ENCODE results near the gene ULBP3.

GRCh38 chr6:150032598-150032997 lies 36.3 kb downstream of the ULBP3 start:
- TF ChIP-seq, protein P1, sequence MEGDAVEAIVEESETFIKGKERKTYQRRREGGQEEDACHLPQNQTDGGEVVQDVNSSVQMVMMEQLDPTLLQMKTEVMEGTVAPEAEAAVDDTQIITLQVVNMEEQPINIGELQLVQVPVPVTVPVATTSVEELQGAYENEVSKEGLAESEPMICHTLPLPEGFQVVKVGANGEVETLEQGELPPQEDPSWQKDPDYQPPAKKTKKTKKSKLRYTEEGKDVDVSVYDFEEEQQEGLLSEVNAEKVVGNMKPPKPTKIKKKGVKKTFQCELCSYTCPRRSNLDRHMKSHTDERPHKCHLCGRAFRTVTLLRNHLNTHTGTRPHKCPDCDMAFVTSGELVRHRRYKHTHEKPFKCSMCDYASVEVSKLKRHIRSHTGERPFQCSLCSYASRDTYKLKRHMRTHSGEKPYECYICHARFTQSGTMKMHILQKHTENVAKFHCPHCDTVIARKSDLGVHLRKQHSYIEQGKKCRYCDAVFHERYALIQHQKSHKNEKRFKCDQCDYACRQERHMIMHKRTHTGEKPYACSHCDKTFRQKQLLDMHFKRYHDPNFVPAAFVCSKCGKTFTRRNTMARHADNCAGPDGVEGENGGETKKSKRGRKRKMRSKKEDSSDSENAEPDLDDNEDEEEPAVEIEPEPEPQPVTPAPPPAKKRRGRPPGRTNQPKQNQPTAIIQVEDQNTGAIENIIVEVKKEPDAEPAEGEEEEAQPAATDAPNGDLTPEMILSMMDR (conservative IDR thresholded peaks at IDR 0.05; ENCODE audit: low read depth, low read length) = no peak
- no peak for TF ChIP-seq USF2 (IDR thresholded peaks at IDR 0.05; ENCODE audit: low read depth, low read length)
- TF ChIP-seq POLR2A (IDR thresholded peaks at IDR 0.05; ENCODE audit: low read depth, low read length) = no peak
- no peak for TF ChIP-seq RAD21 (IDR thresholded peaks at IDR 0.05; ENCODE audit: low read length)
- TF ChIP-seq MXI1 (IDR thresholded peaks at IDR 0.05; ENCODE audit: borderline replicate concordance, low read depth, low read length) = no peak
- no peak for TF ChIP-seq FOS (IDR thresholded peaks at IDR 0.05; ENCODE audit: low read depth, low read length)
